Astrocyte of the spinal cord (primary cell): ENCODE measurements around the gene DUSP16.

Experiments
- DNase-seq: peaks from one replicate; pipeline ENCODE4 v3.0.0; 2011; ENCODE audit warnings: low read depth, low spot score
- H3K4me3 ChIP-seq: 2 replicates; pipeline ENCODE4 v1.5.1; 2011; ENCODE audit warnings: low read depth, mild to moderate bottlenecking, low read length, moderate library complexity
- CTCF ChIP-seq: IDR thresholded peaks from 2 replicates; pipeline ENCODE4 v1.5.1; 2012; ENCODE audit warnings: low read depth, mild to moderate bottlenecking, low read length, inconsistent platforms
- in situ Hi-C: cut with HindIII; loops from 2 replicates; pipeline ENCODE4 v1.10.0; 2017; ENCODE audit warnings: low sequenced_read_pairs

The DUSP16 gene

GRCh38 chr12:12428961-12429657 is 133.6 kb downstream of the DUSP16 start:
- H3K4me3 ChIP-seq, result no peak overlapping the region
- no peak for TF ChIP-seq CTCF
- DNase-seq, result no peak
- in situ Hi-C loops, result no loop called here

- in situ Hi-C loops, result no loop called here
- H3K4me3 ChIP-seq, result no peak overlapping the region
- TF ChIP-seq CTCF, result no peak
- DNase-seq, result no peak
These were observed 134.6 kb downstream of the DUSP16 start for GRCh38 chr12:12428047-12428446.

GRCh38 chr12:12427568-12427967 is 135.1 kb downstream of the DUSP16 start:
- TF ChIP-seq CTCF, result no peak
- in situ Hi-C loops, result no loop called here
- no peak overlapping the region for H3K4me3 ChIP-seq
- no peak for DNase-seq

- DNase-seq, result peak; percentile 21
- no peak for TF ChIP-seq CTCF
- in situ Hi-C loops, result no loop called here
These were observed 137.0 kb downstream of the DUSP16 start for GRCh38 chr12:12425616-12426015.

GRCh38 chr12:12425001-12425400 is 137.7 kb downstream of the DUSP16 start:
- no peak for TF ChIP-seq CTCF
- in situ Hi-C loops, result no loop called here
- DNase-seq, result no peak
- no peak overlapping the region for H3K4me3 ChIP-seq

More at GRCh38 chr12:12425616-12426015, 137.0 kb downstream of the DUSP16 start:
- no peak overlapping the region for H3K4me3 ChIP-seq
